GM10266 (cell line): ENCODE data around the gene SPON1.

Experiments
- DNase-seq: peaks from one replicate; pipeline ENCODE4 v3.0.0; 2012; ENCODE audit errors: extremely low spot score
- CTCF ChIP-seq: IDR thresholded peaks from 2 replicates; pipeline ENCODE4 v1.5.1; 2012; ENCODE audit warnings: mild to moderate bottlenecking, low read depth; ENCODE audit not compliant: control insufficient read depth, insufficient read depth; ENCODE audit errors: missing control alignments

Gene SPON1

DNA sequence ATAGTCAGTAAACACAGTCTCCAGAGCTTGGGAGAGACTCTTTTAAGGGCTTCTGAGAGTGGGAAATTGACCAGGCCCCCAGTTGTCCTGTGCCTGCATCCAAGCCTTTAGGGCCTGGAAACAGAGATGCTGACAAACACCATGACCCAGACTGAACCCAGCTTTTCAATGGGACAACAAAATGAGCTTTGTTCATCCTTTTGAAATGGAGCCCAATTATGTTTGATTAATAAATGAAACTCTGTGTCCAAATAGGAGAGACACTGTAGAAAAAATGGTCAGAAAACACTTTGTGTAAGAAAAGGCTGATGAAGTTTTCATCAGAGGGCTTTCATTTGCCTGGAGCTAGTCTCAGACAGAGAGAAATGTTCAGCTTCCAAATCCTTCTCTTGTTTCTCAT, 250.5 kb downstream of the SPON1 start:
- DNase-seq = no peak
- no peak for TF ChIP-seq CTCF

DNA sequence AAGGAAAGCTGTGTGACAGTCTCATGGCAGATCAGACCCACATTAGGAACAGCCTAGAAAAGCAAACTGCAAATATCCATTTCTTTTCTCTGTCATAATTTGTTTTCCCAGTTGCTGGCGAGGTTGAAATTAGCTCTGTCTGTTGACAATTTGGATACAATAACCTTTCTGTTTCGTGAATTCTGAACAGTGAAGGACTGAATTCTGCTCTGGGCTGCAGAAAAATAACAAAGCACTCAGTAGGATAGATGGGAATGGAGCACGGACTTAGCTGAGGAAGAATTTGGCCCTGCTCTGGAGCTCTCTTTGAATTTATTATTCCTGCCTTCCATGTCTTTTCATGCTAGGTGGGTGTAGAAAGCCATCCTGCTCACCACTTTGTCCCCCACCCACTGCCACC, 256.2 kb downstream of the SPON1 start:
- no peak for DNase-seq
- TF ChIP-seq CTCF = no peak

GRCh38 chr11:14223636-14224288, 261.2 kb downstream of the SPON1 start:
- no peak for DNase-seq
- no peak for TF ChIP-seq CTCF

DNA sequence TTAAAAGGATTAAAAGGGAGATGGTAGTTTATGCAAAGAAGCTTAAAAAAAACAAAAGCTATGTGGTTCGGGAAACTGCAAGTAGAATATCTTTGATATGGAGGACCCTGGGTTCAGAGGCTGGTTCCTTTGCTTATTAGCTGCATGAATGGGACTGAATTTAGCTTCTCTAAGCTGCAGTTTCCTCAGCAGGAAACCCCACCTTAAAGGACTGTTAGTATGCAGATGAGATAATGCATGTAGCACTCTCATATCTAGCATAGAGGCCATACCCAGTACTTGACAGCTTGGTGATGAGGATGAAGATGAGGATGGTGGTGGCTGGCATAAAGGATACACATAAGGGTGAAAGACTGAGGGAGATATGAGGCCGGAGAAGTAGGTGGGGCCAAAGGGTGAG, 261.9 kb downstream of the SPON1 start:
- no peak for DNase-seq
- no peak for TF ChIP-seq CTCF

DNA sequence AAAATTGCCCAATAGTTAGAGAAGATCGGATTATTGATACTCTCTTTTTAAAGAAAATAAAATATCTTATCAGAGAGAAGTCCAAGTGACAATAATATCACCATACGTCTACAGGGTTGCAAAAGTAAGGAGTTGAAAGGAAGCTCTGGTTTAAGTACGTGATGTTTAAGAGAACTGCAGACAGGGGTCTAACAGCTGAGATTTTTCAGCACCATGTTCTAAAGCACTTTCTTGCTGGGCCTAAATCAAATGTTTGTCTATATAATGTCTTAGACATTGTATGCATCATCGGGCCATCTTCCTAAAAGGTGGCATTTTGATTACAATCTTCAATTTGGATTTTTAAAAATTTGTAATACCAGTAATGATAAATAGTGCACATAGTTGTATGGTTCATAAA, 263.1 kb downstream of the SPON1 start:
- TF ChIP-seq CTCF = no peak
- no peak for DNase-seq

DNA sequence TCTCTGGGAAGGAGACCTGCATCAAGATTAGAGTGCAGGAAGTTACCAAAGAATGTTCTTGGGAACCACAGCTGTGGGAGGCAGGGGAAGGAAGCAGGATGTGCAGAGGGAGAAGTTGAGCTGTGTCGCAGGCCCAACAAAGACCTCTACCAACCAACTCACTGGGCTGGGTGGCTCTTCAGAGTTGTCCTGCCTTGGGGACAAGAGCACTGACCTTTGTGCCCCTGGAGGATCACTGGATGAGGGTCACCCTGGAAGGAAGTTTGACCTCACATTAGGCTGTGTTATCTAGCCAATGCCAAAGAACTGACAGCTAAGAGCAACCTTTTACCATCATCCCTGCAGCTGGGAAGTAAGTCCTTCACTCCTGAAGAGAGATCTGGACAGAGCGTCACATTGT, 265.8 kb downstream of the SPON1 start:
- TF ChIP-seq CTCF = no peak
- no peak for DNase-seq

GRCh38 chr11:14229472-14229871, 266.9 kb downstream of the SPON1 start:
- DNase-seq = no peak
- TF ChIP-seq CTCF = no peak
